ENCODE measurements around the gene ZNF160. TPM values are rescaled to one million over a fixed set of nuclear protein-coding genes. Genes with fewer than 3 reads are reported as not detected.

ZNF160 gene
- total and polyA plus RNA-seq, 8 donors, result 7.3 to 96.0 (median 30.9) TPM

- Histone ChIP-seq H3K4me3 (peak overlapping the region in 2 of 4 donors; percentile 4 to 6), H3K36me3 (no peaks in the 10 kb centered on the region), H3K4me1 (peaks cover 0 to 10% (median 4%) of the 10 kb centered on the region in 4 donors), H3K9me3 (peaks cover 16 to 98% (median 86%) of the 10 kb centered on the region in 4 donors), H3K27ac (no peak overlapping the region), H3K27me3 (peaks cover 7 to 27% (median 12%) of the 10 kb centered on the region in 3 donors)
- 4 to 11% (median 9%) methylated on average over 58 to 59 of the region's 59 CpGs for WGBS, 5 donors
- intact Hi-C loops (cut with DNase I; ENCODE audit: low total_unique reads), result no loop called here
- TF ChIP-seq, protein P1, sequence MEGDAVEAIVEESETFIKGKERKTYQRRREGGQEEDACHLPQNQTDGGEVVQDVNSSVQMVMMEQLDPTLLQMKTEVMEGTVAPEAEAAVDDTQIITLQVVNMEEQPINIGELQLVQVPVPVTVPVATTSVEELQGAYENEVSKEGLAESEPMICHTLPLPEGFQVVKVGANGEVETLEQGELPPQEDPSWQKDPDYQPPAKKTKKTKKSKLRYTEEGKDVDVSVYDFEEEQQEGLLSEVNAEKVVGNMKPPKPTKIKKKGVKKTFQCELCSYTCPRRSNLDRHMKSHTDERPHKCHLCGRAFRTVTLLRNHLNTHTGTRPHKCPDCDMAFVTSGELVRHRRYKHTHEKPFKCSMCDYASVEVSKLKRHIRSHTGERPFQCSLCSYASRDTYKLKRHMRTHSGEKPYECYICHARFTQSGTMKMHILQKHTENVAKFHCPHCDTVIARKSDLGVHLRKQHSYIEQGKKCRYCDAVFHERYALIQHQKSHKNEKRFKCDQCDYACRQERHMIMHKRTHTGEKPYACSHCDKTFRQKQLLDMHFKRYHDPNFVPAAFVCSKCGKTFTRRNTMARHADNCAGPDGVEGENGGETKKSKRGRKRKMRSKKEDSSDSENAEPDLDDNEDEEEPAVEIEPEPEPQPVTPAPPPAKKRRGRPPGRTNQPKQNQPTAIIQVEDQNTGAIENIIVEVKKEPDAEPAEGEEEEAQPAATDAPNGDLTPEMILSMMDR (IDR thresholded peaks at IDR 0.05), result no peak
- no peak for TF ChIP-seq POLR2AphosphoS5 (IDR thresholded peaks at IDR 0.05)
- no peak for TF ChIP-seq EP300 (IDR thresholded peaks at IDR 0.05)
- no peak for TF ChIP-seq POLR2A (IDR thresholded peaks at IDR 0.05)
- peak in 1 of 2 donors; percentile 75 for DNase-seq
These were observed 45.2 kb downstream of the ZNF160 start for GRCh38 chr19:53057904-53058580.

- no peaks in the 10 kb centered on the region for H3K36me3 ChIP-seq
- peaks cover 7 to 27% (median 12%) of the 10 kb centered on the region in 3 donors for H3K27me3 ChIP-seq
- no peak for TF ChIP-seq POLR2AphosphoS5 (IDR thresholded peaks at IDR 0.05)
- no peak for TF ChIP-seq POLR2A (IDR thresholded peaks at IDR 0.05)
- peaks cover 8 to 97% (median 70%) of the 10 kb centered on the region in 4 donors for H3K9me3 ChIP-seq
- H3K27ac ChIP-seq, result no peak overlapping the region
- intact Hi-C loops (cut with DNase I; ENCODE audit: low total_unique reads), result no loop called here
- DNase-seq, result no peak
- 18 to 29% (median 26%) methylated on average over 2 of the region's 2 CpGs for WGBS, 5 donors
- no peak overlapping the region for H3K4me3 ChIP-seq
- H3K4me1 ChIP-seq, result peaks cover 0 to 10% (median 4%) of the 10 kb centered on the region in 4 donors
These were observed 48.1 kb downstream of the ZNF160 start for GRCh38 chr19:53055117-53055516.

DNA sequence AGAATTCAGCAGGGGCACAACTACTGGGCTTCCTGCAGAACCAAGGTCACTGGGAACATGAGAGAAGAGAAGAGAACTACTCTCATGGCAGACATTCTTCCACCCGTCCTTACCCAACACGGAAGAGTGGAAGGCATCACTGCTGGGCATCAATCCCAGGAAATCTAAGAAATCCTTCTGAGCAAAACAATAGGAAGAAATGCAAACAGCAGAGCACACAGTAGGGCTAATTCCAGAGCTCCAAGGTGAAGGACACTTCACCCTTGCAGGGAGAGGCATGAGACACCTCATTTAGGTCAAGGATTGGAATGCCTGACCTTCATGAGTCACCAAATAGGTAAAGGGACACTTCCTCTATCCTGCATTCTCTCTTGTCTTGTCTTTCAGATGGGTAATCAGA is 55.8 kb downstream of the ZNF160 start:
- Histone ChIP-seq H3K4me3 (no peak overlapping the region), H3K36me3 (no peaks in the 10 kb centered on the region), H3K27ac (no peak overlapping the region), H3K4me1 (no peaks in the 10 kb centered on the region), H3K27me3 (no peaks in the 10 kb centered on the region), H3K9me3 (peaks cover 9 to 87% (median 47%) of the 10 kb centered on the region in 4 donors)
- DNase-seq, result no peak
- TF ChIP-seq, protein P1 (IDR thresholded peaks at IDR 0.05), result no peak
- TF ChIP-seq EP300 (IDR thresholded peaks at IDR 0.05) (no peak), POLR2AphosphoS5 (IDR thresholded peaks at IDR 0.05) (no peak)
- intact Hi-C loops (cut with DNase I; ENCODE audit: low total_unique reads), result no loop called here
- WGBS, 5 donors, result 85 to 92% (median 89%) methylated on average over 2 of the region's 2 CpGs

DNA sequence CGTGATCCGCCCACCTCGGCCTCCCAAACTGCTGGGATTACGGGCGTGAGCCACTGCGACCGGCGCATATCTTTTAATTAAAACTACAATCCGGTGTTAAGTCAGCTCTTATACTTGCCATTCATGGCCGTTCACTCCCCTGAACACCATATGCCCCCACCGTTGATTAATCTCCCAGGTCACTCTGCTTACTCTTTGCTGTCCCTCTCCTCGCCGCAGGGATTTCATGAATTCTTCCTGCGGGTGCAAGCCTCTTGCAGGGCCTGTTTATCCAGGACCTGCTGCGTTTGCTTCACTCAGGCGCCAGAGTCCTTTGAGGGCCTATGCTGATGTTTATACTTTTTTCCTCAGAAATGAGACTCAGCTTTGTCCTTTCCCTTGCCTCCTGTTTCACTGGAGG is 57.7 kb downstream of the ZNF160 start:
- Histone ChIP-seq H3K27ac (no peak overlapping the region), H3K4me1 (no peaks in the 10 kb centered on the region), H3K36me3 (no peaks in the 10 kb centered on the region), H3K4me3 (no peak overlapping the region), H3K9me3 (peaks cover 9 to 76% (median 41%) of the 10 kb centered on the region in 4 donors), H3K27me3 (no peaks in the 10 kb centered on the region)
- intact Hi-C loops (cut with DNase I; ENCODE audit: low total_unique reads), result no loop called here
- DNase-seq, result no peak
- WGBS, 5 donors, result 70 to 82% (median 75%) methylated on average over 16 of the region's 16 CpGs
- TF ChIP-seq POLR2AphosphoS5 (IDR thresholded peaks at IDR 0.05) (no peak), EP300 (IDR thresholded peaks at IDR 0.05) (no peak), POLR2A (IDR thresholded peaks at IDR 0.05) (no peak)
- TF ChIP-seq, protein P1 (IDR thresholded peaks at IDR 0.05), result no peak

DNA sequence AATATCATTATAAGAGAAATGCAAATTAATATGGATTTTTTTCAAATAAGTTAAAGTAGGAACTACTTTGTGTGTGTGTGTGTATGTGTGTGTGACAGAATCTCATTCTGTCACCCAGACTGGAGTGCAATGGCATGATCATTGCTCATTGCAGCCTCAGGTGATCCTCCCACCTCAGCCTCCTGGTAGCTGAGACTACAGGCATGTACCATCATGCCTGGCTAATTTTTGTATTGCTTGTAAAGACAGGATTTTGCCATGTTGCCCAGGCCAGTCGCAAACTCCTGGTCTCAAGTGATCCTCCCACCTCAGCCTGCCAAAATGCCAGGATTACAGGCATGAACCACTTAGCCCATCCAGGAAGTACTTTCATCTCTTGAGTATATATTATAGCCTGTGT is 61.9 kb downstream of the ZNF160 start:
- Histone ChIP-seq H3K27me3 (peaks cover 5 to 33% (median 12%) of the 10 kb centered on the region in 3 donors), H3K4me1 (no peaks in the 10 kb centered on the region), H3K9me3 (peaks cover 4 to 87% (median 48%) of the 10 kb centered on the region in 4 donors), H3K4me3 (no peak overlapping the region), H3K27ac (no peak overlapping the region), H3K36me3 (peaks cover 0 to 3% (median 0%) of the 10 kb centered on the region in 4 donors)
- WGBS, 5 donors, result 74 to 97% (median 90%) methylated on average over 1 of the region's 1 CpG
- TF ChIP-seq, protein P1 (IDR thresholded peaks at IDR 0.05), result no peak
- TF ChIP-seq EP300 (IDR thresholded peaks at IDR 0.05), result no peak
- TF ChIP-seq POLR2A (IDR thresholded peaks at IDR 0.05), result no peak
- no peak for TF ChIP-seq POLR2AphosphoS5 (IDR thresholded peaks at IDR 0.05)
- intact Hi-C loops (cut with DNase I; ENCODE audit: low total_unique reads), result no loop called here
- DNase-seq, result no peak
